Measurements from ENCODE around the gene FPGS.
"Not testable (repeated sequence)": the region's sequence is repeated elsewhere in the genome, so short reads cannot be mapped to it uniquely, and the experiment has no call there.

FPGS gene

DNA sequence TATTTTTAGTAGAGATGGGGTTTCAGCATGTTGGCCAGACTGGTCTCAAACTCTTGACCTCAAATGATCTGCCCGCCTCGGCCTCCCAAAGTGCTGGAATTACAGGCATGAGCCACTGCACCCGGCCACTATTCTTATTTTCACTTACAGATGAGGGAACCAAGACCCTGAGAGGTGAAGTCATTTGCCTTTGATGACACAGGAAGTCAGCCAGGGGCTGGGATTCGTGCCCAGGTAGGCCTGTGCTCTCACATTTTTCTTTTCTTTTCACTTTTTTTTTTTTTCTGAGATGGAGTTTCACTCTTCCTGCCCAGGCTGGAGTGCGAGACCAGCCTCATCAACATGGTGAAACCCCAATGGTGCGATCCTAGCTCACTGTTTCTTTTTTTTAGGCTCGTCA is 29.6 kb downstream of the FPGS start:
- Histone ChIP-seq H3K9me3 (ENCODE audit: low read length) (no peaks in the 10 kb centered on the region), H3F3A (ENCODE audit: insufficient read depth, low read length) (no peaks in the 10 kb centered on the region; the same call in 1 of the 2 replicates), H3K27me3 (ENCODE audit: insufficient read depth, low read length) (peaks cover 5% of the 10 kb centered on the region; the same call in 1 of the 2 replicates), H3K27ac (ENCODE audit: low read depth, low read length, poor library complexity, severe bottlenecking) (no peak overlapping the region), H3K79me2 (ENCODE audit: insufficient read depth, low read length) (no peaks in the 10 kb centered on the region), H3K4me1 (ENCODE audit: insufficient read depth, low read length, severe bottlenecking) (peaks cover 4% of the 10 kb centered on the region), H2AFZ (ENCODE audit: low read length) (no peak overlapping the region), H3K9me2 (ENCODE audit: low read depth, low read length) (no peaks in the 10 kb centered on the region), H4K20me1 (ENCODE audit: insufficient read depth, low read length) (no peaks in the 10 kb centered on the region), H3K4me2 (ENCODE audit: low read length) (no peak overlapping the region), H3K9ac (ENCODE audit: low read length) (no peak overlapping the region), H3K4me3 (ENCODE audit: low read depth, low read length, poor library complexity, severe bottlenecking) (no peak overlapping the region), H3K36me3 (ENCODE audit: insufficient read depth, low read length) (no peaks in the 10 kb centered on the region)
- TF ChIP-seq, protein P1, sequence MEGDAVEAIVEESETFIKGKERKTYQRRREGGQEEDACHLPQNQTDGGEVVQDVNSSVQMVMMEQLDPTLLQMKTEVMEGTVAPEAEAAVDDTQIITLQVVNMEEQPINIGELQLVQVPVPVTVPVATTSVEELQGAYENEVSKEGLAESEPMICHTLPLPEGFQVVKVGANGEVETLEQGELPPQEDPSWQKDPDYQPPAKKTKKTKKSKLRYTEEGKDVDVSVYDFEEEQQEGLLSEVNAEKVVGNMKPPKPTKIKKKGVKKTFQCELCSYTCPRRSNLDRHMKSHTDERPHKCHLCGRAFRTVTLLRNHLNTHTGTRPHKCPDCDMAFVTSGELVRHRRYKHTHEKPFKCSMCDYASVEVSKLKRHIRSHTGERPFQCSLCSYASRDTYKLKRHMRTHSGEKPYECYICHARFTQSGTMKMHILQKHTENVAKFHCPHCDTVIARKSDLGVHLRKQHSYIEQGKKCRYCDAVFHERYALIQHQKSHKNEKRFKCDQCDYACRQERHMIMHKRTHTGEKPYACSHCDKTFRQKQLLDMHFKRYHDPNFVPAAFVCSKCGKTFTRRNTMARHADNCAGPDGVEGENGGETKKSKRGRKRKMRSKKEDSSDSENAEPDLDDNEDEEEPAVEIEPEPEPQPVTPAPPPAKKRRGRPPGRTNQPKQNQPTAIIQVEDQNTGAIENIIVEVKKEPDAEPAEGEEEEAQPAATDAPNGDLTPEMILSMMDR (IDR thresholded peaks at IDR 0.05; ENCODE audit: low read length), result no peak
- no peak for TF ChIP-seq EZH2 (IDR thresholded peaks at IDR 0.05; ENCODE audit: borderline replicate concordance, low read length)

DNA sequence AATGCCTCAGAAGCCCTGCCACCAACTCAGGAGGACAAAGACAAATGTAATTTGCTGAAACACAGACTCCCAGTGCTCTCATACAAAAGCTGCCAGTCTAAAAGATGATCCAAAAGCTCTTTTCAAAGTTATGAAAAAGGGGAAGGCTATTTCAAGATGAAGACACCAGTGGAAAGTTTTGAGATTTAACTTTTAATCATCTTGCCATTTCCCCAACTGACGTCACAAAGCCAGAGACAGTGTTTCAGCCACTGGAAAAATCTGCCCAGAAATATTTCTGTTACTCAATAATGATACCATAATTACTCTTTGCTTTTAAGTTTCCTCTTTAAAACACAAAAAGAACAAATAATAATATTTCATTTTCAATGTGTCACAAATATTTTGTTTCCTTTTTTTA is 30.9 kb downstream of the FPGS start:
- Histone ChIP-seq H3K27ac (ENCODE audit: low read depth, low read length, poor library complexity, severe bottlenecking) (no peak overlapping the region), H3K36me3 (ENCODE audit: insufficient read depth, low read length) (no peaks in the 10 kb centered on the region), H3K9me3 (ENCODE audit: low read length) (no peaks in the 10 kb centered on the region), H3K9me2 (ENCODE audit: low read depth, low read length) (no peaks in the 10 kb centered on the region), H3K4me2 (ENCODE audit: low read length) (no peak overlapping the region), H3F3A (ENCODE audit: insufficient read depth, low read length) (no peaks in the 10 kb centered on the region; the same call in 1 of the 2 replicates), H3K27me3 (ENCODE audit: insufficient read depth, low read length) (peaks cover 8% of the 10 kb centered on the region; the same call in 1 of the 2 replicates), H3K79me2 (ENCODE audit: insufficient read depth, low read length) (no peaks in the 10 kb centered on the region), H3K4me1 (ENCODE audit: insufficient read depth, low read length, severe bottlenecking) (peaks cover 13% of the 10 kb centered on the region), H3K9ac (ENCODE audit: low read length) (no peak overlapping the region), H4K20me1 (ENCODE audit: insufficient read depth, low read length) (no peaks in the 10 kb centered on the region), H2AFZ (ENCODE audit: low read length) (no peak overlapping the region), H3K4me3 (ENCODE audit: low read depth, low read length, poor library complexity, severe bottlenecking) (no peak overlapping the region)
- TF ChIP-seq, protein P1 (IDR thresholded peaks at IDR 0.05; ENCODE audit: low read length), result no peak
- no peak for TF ChIP-seq EZH2 (IDR thresholded peaks at IDR 0.05; ENCODE audit: borderline replicate concordance, low read length)

DNA sequence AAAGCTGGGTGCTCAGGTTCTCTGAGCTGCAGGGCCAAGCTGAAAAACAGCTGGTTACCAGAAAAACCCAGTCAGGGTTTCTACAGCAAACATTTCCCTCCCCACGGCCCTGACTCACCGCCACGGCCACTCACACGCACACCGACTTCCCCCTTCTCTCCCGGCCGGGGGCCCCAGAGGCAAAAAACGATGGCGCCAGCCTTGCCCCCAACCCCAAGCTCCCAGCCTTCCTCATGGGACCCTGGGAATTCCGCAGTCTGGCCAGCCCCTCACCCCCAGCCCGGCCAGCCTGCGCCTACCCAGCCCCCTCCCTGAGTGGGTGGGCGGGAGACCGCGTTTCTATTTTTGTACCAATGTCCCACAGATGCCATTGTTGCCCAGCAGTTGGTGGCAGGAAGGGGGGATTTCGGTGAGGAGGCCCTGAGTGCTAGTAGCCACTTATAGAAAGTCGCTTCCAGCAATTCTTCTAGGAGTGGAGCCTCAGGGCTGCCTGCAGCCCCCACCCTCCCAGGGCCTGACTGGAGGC is 33.4 kb downstream of the FPGS start:
- TF ChIP-seq, protein P1 (IDR thresholded peaks at IDR 0.05; ENCODE audit: low read length), result no peak
- TF ChIP-seq EZH2 (IDR thresholded peaks at IDR 0.05; ENCODE audit: borderline replicate concordance, low read length), result no peak

DNA sequence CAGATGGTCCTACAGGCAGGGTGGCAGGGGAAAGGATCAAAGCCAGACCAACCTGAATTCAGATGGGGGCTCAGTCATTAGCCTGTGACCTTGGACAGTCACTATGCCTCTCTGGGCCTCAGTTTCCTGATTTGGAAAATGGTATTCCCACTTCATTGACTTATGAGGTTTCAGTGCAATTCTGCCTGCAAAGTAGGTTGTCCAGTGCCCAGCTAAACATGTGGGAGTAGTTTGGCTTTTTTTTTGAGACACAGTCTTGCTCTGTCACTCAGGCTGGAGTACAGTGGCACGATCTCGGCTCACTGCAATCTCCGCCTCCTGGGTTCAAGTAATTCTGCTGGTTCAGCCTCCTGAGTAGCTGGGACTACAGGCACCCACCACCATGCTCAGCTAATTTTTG is 33.9 kb downstream of the FPGS start:
- H3K79me2 ChIP-seq (ENCODE audit: insufficient read depth, low read length); H3K36me3 ChIP-seq (ENCODE audit: insufficient read depth, low read length); H3K4me3 ChIP-seq (ENCODE audit: low read depth, low read length, poor library complexity, severe bottlenecking); H3K9me3 ChIP-seq (ENCODE audit: low read length); H3K27me3 ChIP-seq (ENCODE audit: insufficient read depth, low read length); H2AFZ ChIP-seq (ENCODE audit: low read length); H3K9me2 ChIP-seq (ENCODE audit: low read depth, low read length); H3F3A ChIP-seq (ENCODE audit: insufficient read depth, low read length); H3K27ac ChIP-seq (ENCODE audit: low read depth, low read length, poor library complexity, severe bottlenecking); H3K9ac ChIP-seq (ENCODE audit: low read length); H4K20me1 ChIP-seq (ENCODE audit: insufficient read depth, low read length); H3K4me2 ChIP-seq (ENCODE audit: low read length): not testable (repeated sequence)
- H3K4me1 ChIP-seq (ENCODE audit: insufficient read depth, low read length, severe bottlenecking), result peaks cover 13% of the 10 kb centered on the region

More for the DNA sequence above, 33.4 kb downstream of the FPGS start:
- H3K27me3 ChIP-seq (ENCODE audit: insufficient read depth, low read length), result peaks cover 8% of the 10 kb centered on the region; the same call in 1 of the 2 replicates
- no peaks in the 10 kb centered on the region for H3K36me3 ChIP-seq (ENCODE audit: insufficient read depth, low read length)
- no peaks in the 10 kb centered on the region for H3K9me3 ChIP-seq (ENCODE audit: low read length)
- no peak overlapping the region for H3K9ac ChIP-seq (ENCODE audit: low read length)
- no peak overlapping the region for H3K4me2 ChIP-seq (ENCODE audit: low read length)
- H3K4me1 ChIP-seq (ENCODE audit: insufficient read depth, low read length, severe bottlenecking), result peaks cover 13% of the 10 kb centered on the region
- no peaks in the 10 kb centered on the region for H3K79me2 ChIP-seq (ENCODE audit: insufficient read depth, low read length)
- no peak overlapping the region for H3K27ac ChIP-seq (ENCODE audit: low read depth, low read length, poor library complexity, severe bottlenecking)
- H2AFZ ChIP-seq (ENCODE audit: low read length), result no peak overlapping the region
- no peaks in the 10 kb centered on the region; the same call in 1 of the 2 replicates for H3F3A ChIP-seq (ENCODE audit: insufficient read depth, low read length)
- H3K4me3 ChIP-seq (ENCODE audit: low read depth, low read length, poor library complexity, severe bottlenecking), result no peak overlapping the region
- no peaks in the 10 kb centered on the region for H4K20me1 ChIP-seq (ENCODE audit: insufficient read depth, low read length)
- no peaks in the 10 kb centered on the region for H3K9me2 ChIP-seq (ENCODE audit: low read depth, low read length)
